Fibroblast of pulmonary artery (primary cell): ENCODE data around the gene SLC22A12.
"Not testable (repeated sequence)": the region's sequence is repeated elsewhere in the genome, so short reads cannot be mapped to it uniquely, and the experiment has no call there.

ENCODE experiments used
- DNase-seq: peaks from one replicate; pipeline ENCODE4 v3.0.0-alpha.2; 2010; ENCODE audit warnings: low read depth
- H3K4me3 ChIP-seq: replicated peaks from 2 replicates; pipeline ENCODE4 v1.5.1; 2011; ENCODE audit warnings: low read depth, mild to moderate bottlenecking, control low read depth, low read length, moderate library complexity
- CTCF ChIP-seq: IDR thresholded peaks from 2 replicates; pipeline ENCODE4 v1.5.1; 2011; ENCODE audit warnings: mild to moderate bottlenecking, control low read depth, low read length, inconsistent platforms; ENCODE audit errors: missing control alignments

The SLC22A12 gene

GRCh38 chr11:64594159-64594939 lies 3.3 kb downstream of the SLC22A12 start:
- no peak for TF ChIP-seq CTCF
- no peak for DNase-seq
- no peak overlapping the region for H3K4me3 ChIP-seq

GRCh38 chr11:64595922-64596321 lies 4.9 kb downstream of the SLC22A12 start:
- DNase-seq, H3K4me3 ChIP-seq: not testable (repeated sequence)

- TF ChIP-seq CTCF, result no peak
- DNase-seq, result no peak
- no peak overlapping the region for H3K4me3 ChIP-seq
These were observed 6.7 kb downstream of the SLC22A12 start for GRCh38 chr11:64597671-64598101.

GRCh38 chr11:64598106-64598796 lies 7.2 kb downstream of the SLC22A12 start:
- no peak overlapping the region for H3K4me3 ChIP-seq
- no peak for TF ChIP-seq CTCF
- DNase-seq, result no peak

GRCh38 chr11:64598797-64599697 lies 8.0 kb downstream of the SLC22A12 start:
- TF ChIP-seq CTCF, result no peak
- no peak overlapping the region for H3K4me3 ChIP-seq
- no peak for DNase-seq

- no peak for TF ChIP-seq CTCF
- DNase-seq, result no peak
- no peak overlapping the region for H3K4me3 ChIP-seq
These were observed 8.7 kb downstream of the SLC22A12 start for GRCh38 chr11:64599698-64600211.
